H1 (cell line): ENCODE data around the gene WDR45B. TPM values are rescaled to one million over a fixed set of nuclear protein-coding genes. Genes with fewer than 3 reads are reported as not detected.

Experiments used
- CTCF ChIA-PET: fragments of 300-600 bp; sonication (Branson Sonifier 250); formaldehyde crosslinking; loops from one replicate; lab custom pipeline; 2021; ENCODE audit not compliant: partially characterized antibody; lab: Charles Lee
- POLR2A ChIA-PET: fragments of 300-600 bp; sonication (Branson Sonifier 250); formaldehyde crosslinking; loops from one replicate; lab custom pipeline; 2021; ENCODE audit warnings: inconsistent platforms; ENCODE audit not compliant: partially characterized antibody; lab: Charles Lee
- DNase-seq, 2 experiments: peaks; one replicate each; pipeline versions ENCODE4 v3.0.0 to v3.0.0-alpha.2; 2010 to 2022; ENCODE audit warnings: low spot score in 2 of 2, low read depth in 1 of 2, mixed read lengths in 1 of 2
- FAIRE-seq: peaks from 2 replicates; lab custom pipeline; 2011; peaks lifted over from hg19 to GRCh38; lab: Jason Lieb, UNC
- H2AFZ ChIP-seq: 2 replicates; pipeline ENCODE4 v1.8.1; 2012; ENCODE audit warnings: low read length, inconsistent platforms
- H2AK5ac ChIP-seq: 2 replicates; pipeline ENCODE4 v1.6.1; 2013; ENCODE audit warnings: low read depth, low read length
- H2BK120ac ChIP-seq: replicated peaks from 2 replicates; pipeline ENCODE3; 2013; ENCODE audit warnings: low read depth, low read length, inconsistent platforms
- H2BK12ac ChIP-seq: 2 replicates; pipeline ENCODE4 v1.6.1; 2013; ENCODE audit warnings: low read depth, low read length
- H2BK15ac ChIP-seq: 2 replicates; pipeline ENCODE4 v1.6.1; 2013; ENCODE audit warnings: low read length
- H2BK20ac ChIP-seq: 2 replicates; pipeline ENCODE4 v1.6.1; 2013; ENCODE audit warnings: low read length
- H2BK5ac ChIP-seq: 2 replicates; pipeline ENCODE4 v1.6.1; 2013; ENCODE audit warnings: low read depth, low read length
- H3K14ac ChIP-seq: 2 replicates; pipeline ENCODE4 v1.6.1; 2013; ENCODE audit warnings: inconsistent platforms; ENCODE audit not compliant: insufficient read length
- H3K18ac ChIP-seq: 2 replicates; pipeline ENCODE4 v1.6.1; 2013; ENCODE audit warnings: low read length; ENCODE audit errors: extremely low read depth
- H3K23ac ChIP-seq: 2 replicates; pipeline ENCODE4 v1.6.1; 2013; ENCODE audit warnings: inconsistent platforms; ENCODE audit not compliant: insufficient read length
- H3K23me2 ChIP-seq: 2 replicates; pipeline ENCODE4 v1.6.1; 2013; ENCODE audit warnings: low read depth, low read length
- H3K27ac ChIP-seq: 2 replicates; pipeline ENCODE4 v1.6.1; 2011; ENCODE audit warnings: low read depth, low read length, inconsistent platforms
- H3K27me3 ChIP-seq, 4 experiments: replicated peaks in 1 of 4; 1 replicate in 1 of 4; 2 replicates in 3 of 4; pipeline versions ENCODE4 v1.6.1 to v1.8.1; 2011 to 2013; ENCODE audit warnings: low read length in 3 of 4, mild to moderate bottlenecking in 3 of 4, inconsistent platforms in 2 of 4, mixed read lengths in 2 of 4, moderate library complexity in 1 of 4; ENCODE audit not compliant: control insufficient read depth in 3 of 4, insufficient read depth in 3 of 4; ENCODE audit errors: extremely low read depth in 1 of 4
- H3K36me3 ChIP-seq, 4 experiments: 2 replicates each; pipeline versions ENCODE4 v1.6.1 to v1.8.1; 2011 to 2013; ENCODE audit warnings: mild to moderate bottlenecking in 4 of 4, low read length in 3 of 4, moderate library complexity in 2 of 4, control low read depth in 1 of 4, inconsistent platforms in 1 of 4; ENCODE audit not compliant: insufficient read depth in 4 of 4, control insufficient read depth in 2 of 4
- H3K4ac ChIP-seq: replicated peaks from 2 replicates; pipeline ENCODE3; 2013; ENCODE audit warnings: low read length, low read depth, mixed read lengths, inconsistent platforms; ENCODE audit not compliant: insufficient read length
- H3K4me1 ChIP-seq, 4 experiments: replicated peaks in 1 of 4; 1 replicate in 1 of 4; 2 replicates in 3 of 4; pipeline versions ENCODE4 v1.6.1 to v1.8.1; 2011 to 2013; ENCODE audit warnings: low read length in 3 of 4, inconsistent platforms in 2 of 4, mixed read lengths in 1 of 4; ENCODE audit not compliant: insufficient read depth in 4 of 4, control insufficient read depth in 3 of 4
- H3K4me2 ChIP-seq, 2 experiments: 2 replicates each; pipeline versions ENCODE4 v1.6.1 to v1.8.1; 2011 to 2013; ENCODE audit warnings: low read depth in 2 of 2, low read length in 2 of 2, control low read depth in 1 of 2, inconsistent platforms in 1 of 2, mild to moderate bottlenecking in 1 of 2; ENCODE audit not compliant: insufficient read depth in 1 of 2
- H3K4me3 ChIP-seq, 4 experiments: fragments of 200-600, 300-600 bp in 1 of 4; sonication (generic), shearing (Covaris generic), sonication (Bioruptor Twin) in 1 of 4; 2 replicates each; pipeline versions ENCODE4 v1.5.1 to v1.8.1; 2011 to 2016; ENCODE audit warnings: low read length in 4 of 4, low read depth in 3 of 4, control low read depth in 2 of 4, inconsistent platforms in 2 of 4, mild to moderate bottlenecking in 2 of 4, mixed read lengths in 1 of 4, moderate library complexity in 1 of 4; ENCODE audit not compliant: insufficient read depth in 2 of 4; ENCODE audit errors: extremely low read depth in 1 of 4
- H3K56ac ChIP-seq: replicated peaks from 2 replicates; pipeline ENCODE3; 2013; ENCODE audit warnings: low read depth, mild to moderate bottlenecking, mixed read lengths, low read length, inconsistent platforms; ENCODE audit not compliant: insufficient read length
- H3K79me1 ChIP-seq: 2 replicates; pipeline ENCODE4 v1.6.1; 2013; ENCODE audit warnings: low read depth, low read length, control low read depth
- H3K79me2 ChIP-seq, 2 experiments: 2 replicates each; pipeline versions ENCODE4 v1.6.1 to v1.8.1; 2012 to 2013; ENCODE audit warnings: low read length in 2 of 2, mild to moderate bottlenecking in 2 of 2, inconsistent platforms in 1 of 2; ENCODE audit not compliant: insufficient read depth in 2 of 2, control insufficient read depth in 1 of 2
- H3K9ac ChIP-seq, 4 experiments: replicated peaks in 1 of 4; 1 replicate in 1 of 4; 2 replicates in 3 of 4; pipeline versions ENCODE4 v1.6.1 to v1.8.1; 2011 to 2013; ENCODE audit warnings: low read depth in 3 of 4, low read length in 3 of 4, control low read depth in 2 of 4, mild to moderate bottlenecking in 2 of 4, moderate library complexity in 2 of 4, inconsistent platforms in 1 of 4; ENCODE audit errors: extremely low read depth in 1 of 4
- H3K9me3 ChIP-seq, 2 experiments: 2 replicates each; pipeline versions ENCODE4 v1.6.1 to v1.8.1; 2012 to 2013; ENCODE audit warnings: mild to moderate bottlenecking in 2 of 2, moderate library complexity in 2 of 2, control low read depth in 1 of 2, inconsistent platforms in 1 of 2, low read depth in 1 of 2, low read length in 1 of 2, mixed read lengths in 1 of 2; ENCODE audit not compliant: insufficient read depth in 2 of 2
- H4K20me1 ChIP-seq, 2 experiments: replicated peaks in 1 of 2; 2 replicates each; pipeline versions ENCODE3 to v1.8.1; 2011 to 2013; ENCODE audit warnings: inconsistent platforms in 2 of 2, low read length in 2 of 2, mild to moderate bottlenecking in 1 of 2; ENCODE audit not compliant: insufficient read depth in 2 of 2, control insufficient read depth in 1 of 2
- H4K5ac ChIP-seq: 2 replicates; pipeline ENCODE4 v1.6.1; 2013; ENCODE audit warnings: low read length, low read depth, mixed read lengths, inconsistent platforms; ENCODE audit not compliant: insufficient read length
- H4K8ac ChIP-seq: 2 replicates; pipeline ENCODE4 v1.8.0; 2013; ENCODE audit warnings: mild to moderate bottlenecking, moderate library complexity, low read length, inconsistent platforms; ENCODE audit not compliant: insufficient read depth; ENCODE audit errors: extremely low read depth
- H4K91ac ChIP-seq: replicated peaks from 2 replicates; pipeline ENCODE3; 2013; ENCODE audit warnings: low read length, mixed read lengths, inconsistent platforms; ENCODE audit not compliant: insufficient read length
- EZH2 ChIP-seq: fragments of 200-600 bp; sonication (generic); IDR thresholded peaks from 2 replicates; pipeline ENCODE4 v1.7.1; 2012; ENCODE audit warnings: low read depth, mild to moderate bottlenecking, moderate library complexity, low read length, inconsistent platforms; ENCODE audit not compliant: severe bottlenecking
- HDAC6 ChIP-seq: IDR thresholded peaks from one replicate; pipeline ENCODE4 v1.7.1; 2012; ENCODE audit warnings: low read depth, mild to moderate bottlenecking, inconsistent platforms, low read length, moderate library complexity
- KDM4A ChIP-seq: IDR thresholded peaks from one replicate; pipeline ENCODE4 v1.7.1; 2012; ENCODE audit warnings: low read depth, mild to moderate bottlenecking, moderate library complexity, low read length, inconsistent platforms; ENCODE audit not compliant: severe bottlenecking
- NANOG ChIP-seq: IDR thresholded peaks from 2 replicates; pipeline ENCODE4 v1.6.1; 2011; ENCODE audit warnings: low read length, low read depth, mild to moderate bottlenecking, inconsistent platforms; ENCODE audit not compliant: insufficient read depth, poor library complexity, severe bottlenecking
- NRF1 ChIP-seq: IDR thresholded peaks from 2 replicates; pipeline ENCODE4 v1.6.1; 2011; ENCODE audit warnings: mild to moderate bottlenecking, low read depth, low read length, improper control_type of control experiment
- TBP ChIP-seq: IDR thresholded peaks from 2 replicates; pipeline ENCODE4 v1.6.1; 2011; ENCODE audit warnings: low read depth, low read length, improper control_type of control experiment
- WGBS, 2 experiments: shearing (Covaris generic) in 1 of 2; methylation state at CpG; one replicate each; pipeline versions ENCODE4 v1.1.6 to v1.1.7; 2013 to 2015; ENCODE audit warnings: low lambda C conversion rate in 2 of 2, mixed read lengths in 2 of 2, inconsistent platforms in 1 of 2, low coverage in 1 of 2, missing lambda C conversion rate in 1 of 2; ENCODE audit not compliant: insufficient replicate concordance in 2 of 2, insufficient coverage in 1 of 2, insufficient read length in 1 of 2; ENCODE audit errors: extremely low coverage in 1 of 2, missing lambda C conversion rate in 1 of 2; 5-methylcytosine and 5-hydroxymethylcytosine counted together
- polyA plus RNA-seq, 7 experiments: library from polyadenylated mRNA; depleted of rRNA in 3 of 7; stranded (reverse) in 5 of 7; unstranded in 2 of 7; fragments of >200 nt in 5 of 7; fragments of 200-250 nt in 2 of 7; gene quantifications; 1 replicate in 5 of 7; 2 replicates in 1 of 7; 4 replicates in 1 of 7; pipeline versions ENCODE4 v1.2.1 to v1.2.3, GENCODE V29; 2011 to 2013; ENCODE audit warnings: missing spikeins in 2 of 7, mixed read lengths in 2 of 7
- total RNA-seq: library from RNA; stranded (reverse); fragmentation: NEBNext Ultra II Directional; extraction: Animal tissue kit (Norgen Biotek cat#: 25700); gene quantifications from 2 replicates; pipeline ENCODE4 v1.2.1, GENCODE V29; 2021
- TF ChIP-seq, protein P1 (sequence below): IDR thresholded peaks from 2 replicates; pipeline ENCODE4 v1.6.1; 2011; ENCODE audit warnings: low read depth, mild to moderate bottlenecking, low read length; ENCODE audit not compliant: insufficient read depth

Gene WDR45B
- total and polyA plus RNA-seq, 2 of the 8 experiments (the other 6 are each of a cell fraction or from before 2014, with no cell fraction given) = 82.0 to 100 TPM

DNA sequence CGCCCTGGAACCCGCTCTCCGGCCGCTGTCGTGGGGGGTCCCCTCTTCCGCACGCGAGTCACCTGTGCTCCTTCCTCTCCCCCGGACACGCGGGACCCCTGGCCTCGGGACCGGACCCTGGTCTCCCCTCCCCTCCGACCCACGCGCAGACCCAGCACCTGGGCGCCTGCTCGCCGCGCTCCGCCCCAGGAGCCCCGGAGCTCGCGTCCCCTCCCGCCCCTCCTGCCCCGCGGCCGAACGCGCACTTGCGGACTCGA is 49.5 kb upstream of the WDR45B start:
- Histone ChIP-seq H3K9me3 (no peaks in the 10 kb centered on the region), H3K27me3 (peaks cover 16 to 34% (median 24%) of the 10 kb centered on the region in 4 experiments), H3K4ac (no peak overlapping the region), H3K23ac (no peak overlapping the region), H2BK12ac (no peak overlapping the region), H3K4me2 (peak overlapping the region; percentile 71 to 83), H2BK5ac (no peak overlapping the region), H2BK20ac (no peak overlapping the region), H3K79me2 (no peaks in the 10 kb centered on the region), H3K27ac (no peak overlapping the region), H3K9ac (no peak overlapping the region), H4K5ac (no peak overlapping the region), H3K36me3 (no peaks in the 10 kb centered on the region; a peak in 1 of 8 replicates), H4K8ac (no peak overlapping the region; the same call in 1 of the 2 replicates), H2BK120ac (no peak overlapping the region), H2BK15ac (no peak overlapping the region), H2AFZ (no peak overlapping the region), H3K79me1 (no peaks in the 10 kb centered on the region), H4K91ac (no peak overlapping the region), H3K23me2 (peaks cover 8% of the 10 kb centered on the region; the same call in 1 of the 2 replicates), H3K56ac (no peak overlapping the region), H2AK5ac (no peak overlapping the region), H3K14ac (no peak overlapping the region), H4K20me1 (peaks cover 0 to 9% of the 10 kb centered on the region in 2 experiments), H3K18ac (no peak overlapping the region), H3K4me1 (peaks cover 0 to 11% (median 6%) of the 10 kb centered on the region in 4 experiments; a peak in 4 of 7 replicates), H3K4me3 (peak overlapping the region; percentile 24 to 66 (median 28); a peak in 7 of 8 replicates)
- DNase-seq (no peak), FAIRE-seq (no peak)
- WGBS, 2 experiments = 13% methylated on average over 5 of the region's 32 CpGs; no CpG with 5 or more reads in 1 of the 2 experiments
- ChIA-PET CTCF (interaction anchor here (1.0 kb wide), 1 partner anchor 9 kb away, joined by 4 read pairs; no protein-coding TSS in a partner anchor), POLR2A (interaction anchor here (1.0 to 1.3 kb wide), 3 partner anchors 12 to 57 kb away, joined by 3 to 5 read pairs (median 4); partner anchors contain the start of gene FN3KRP)
- TF ChIP-seq HDAC6 = no peak
- TF ChIP-seq, protein P1, sequence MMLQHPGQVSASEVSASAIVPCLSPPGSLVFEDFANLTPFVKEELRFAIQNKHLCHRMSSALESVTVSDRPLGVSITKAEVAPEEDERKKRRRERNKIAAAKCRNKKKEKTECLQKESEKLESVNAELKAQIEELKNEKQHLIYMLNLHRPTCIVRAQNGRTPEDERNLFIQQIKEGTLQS = no peak
- peak; percentile 24 for TF ChIP-seq EZH2
- no peak for TF ChIP-seq TBP
- TF ChIP-seq NANOG = no peak
- no peak for TF ChIP-seq NRF1
- TF ChIP-seq KDM4A = peak; percentile 69
